Upper lobe of right lung (tissue), 1 donor: ENCODE results near the gene C1orf115. TPM values are rescaled to one million over a fixed set of nuclear protein-coding genes. Genes with fewer than 3 reads are reported as not detected.

Source experiments
- ATAC-seq: fragments of 200-7000 bp; cut with Tn5 transposase; one replicate; pipeline ENCODE4 v1.9.1; 2020; ENCODE audit warnings: mild to moderate bottlenecking, moderate library complexity
- DNase-seq: peaks from one replicate; pipeline ENCODE4 v3.0.0-alpha.2; 2020
- H3K27ac ChIP-seq: fragments of 200-600 bp; one replicate; pipeline ENCODE4 v1.8.0; 2022
- H3K27me3 ChIP-seq: fragments of 200-600 bp; one replicate; pipeline ENCODE4 v1.8.0; 2022; ENCODE audit warnings: mild to moderate bottlenecking
- H3K36me3 ChIP-seq: fragments of 200-600 bp; one replicate; pipeline ENCODE4 v1.8.0; 2022
- H3K4me1 ChIP-seq: fragments of 200-600 bp; one replicate; pipeline ENCODE4 v1.8.0; 2022
- H3K4me3 ChIP-seq: fragments of 200-600 bp; one replicate; pipeline ENCODE4 v1.8.0; 2022; ENCODE audit warnings: mild to moderate bottlenecking
- H3K9me3 ChIP-seq: fragments of 200-600 bp; one replicate; pipeline ENCODE4 v1.8.0; 2022
- intact Hi-C: fragments of 100-400 bp; cut with DNase I; formaldehyde crosslinking; loops from one replicate; pipeline ENCODE4 v1.11.0; 2022
- long read RNA-seq: library from polyadenylated mRNA; unstranded; transcript quantifications from one replicate; pipeline ENCODE4 v2.0.0, GENCODE V29; 2021
- total RNA-seq: library from RNA; stranded (reverse); fragmentation: NEBNext Ultra II Directional; extraction: Animal tissue kit (Norgen Biotek cat#: 25700); gene quantifications from one replicate; pipeline ENCODE4 v1.2.1, GENCODE V29; 2021
- TF ChIP-seq, protein P1 (sequence below): fragments of 200-600 bp; IDR thresholded peaks from one replicate; pipeline ENCODE4 v1.8.0; 2022; ENCODE audit warnings: antibody characterized with exemption
- donor health status: DM: no; HTN: yes; CAD: no; lungs with severe emphysema.

C1orf115 gene, protein sequence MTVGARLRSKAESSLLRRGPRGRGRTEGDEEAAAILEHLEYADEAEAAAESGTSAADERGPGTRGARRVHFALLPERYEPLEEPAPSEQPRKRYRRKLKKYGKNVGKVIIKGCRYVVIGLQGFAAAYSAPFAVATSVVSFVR
- total RNA-seq = 35.3 TPM
- long read RNA-seq, transcript C1orf115-201 (2 exons, 3,413 nt) = major isoform, 201 of 217 reads
- long read RNA-seq, partial matches to known transcripts = 16 of 217 reads
- long read RNA-seq, other reads (novel, unspliced or antisense) = 0 of 217 reads

DNA sequence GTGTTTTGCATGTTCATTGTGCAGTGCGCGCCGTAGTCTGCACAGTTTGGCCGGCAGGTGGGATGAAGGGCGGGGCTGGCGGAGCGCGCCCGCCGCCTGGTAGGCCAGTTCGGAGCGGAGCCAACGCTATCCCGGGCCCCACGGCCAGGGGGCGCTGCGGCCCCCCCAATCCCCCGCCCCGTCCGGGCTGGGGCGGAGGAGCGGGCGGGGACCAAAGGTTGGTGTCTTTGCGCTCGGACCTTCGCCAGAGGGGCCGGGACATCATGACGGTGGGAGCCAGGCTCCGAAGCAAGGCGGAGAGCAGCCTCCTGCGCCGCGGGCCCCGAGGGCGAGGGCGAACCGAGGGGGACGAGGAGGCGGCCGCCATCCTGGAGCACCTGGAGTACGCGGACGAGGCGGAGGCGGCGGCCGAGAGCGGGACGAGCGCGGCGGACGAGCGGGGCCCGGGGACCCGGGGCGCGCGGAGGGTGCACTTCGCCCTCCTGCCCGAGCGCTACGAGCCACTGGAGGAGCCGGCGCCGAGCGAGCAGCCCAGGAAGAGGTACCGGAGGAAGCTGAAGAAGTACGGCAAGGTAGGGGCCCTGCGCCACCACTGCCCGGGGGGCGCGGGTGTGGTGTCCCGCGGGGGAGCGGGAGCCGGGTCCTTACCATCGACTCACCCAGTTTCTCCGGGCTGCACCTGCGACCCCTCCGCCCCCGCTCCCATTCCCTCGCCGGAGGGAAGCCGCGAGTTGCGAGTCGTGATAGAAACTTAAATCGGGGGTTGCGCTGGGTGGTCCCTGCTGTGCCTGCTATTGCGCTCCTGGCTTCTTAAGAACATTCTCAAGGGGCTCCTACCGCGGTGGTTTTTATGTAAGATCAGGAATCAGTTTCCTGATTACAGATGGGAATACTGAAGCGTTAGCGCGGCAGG is at the start of gene C1orf115:
Gene C1orf115, plus strand, starts transcription at position 224 of the 913 bp plus-strand sequence. Its CDS starts 40 bp downstream, at position 264.
- Histone ChIP-seq H3K27me3 (no peaks in the 10 kb centered on the region), H3K4me3 (peak within 1 kb of the TSS; percentile 74), H3K27ac (peak within 1 kb of the TSS; percentile 77), H3K36me3 (no peaks in the 10 kb centered on the region), H3K9me3 (no peaks in the 10 kb centered on the region), H3K4me1 (peaks cover 13% of the 10 kb centered on the region)
- ATAC-seq = peak; percentile 99
- intact Hi-C loops = no loop called here
- TF ChIP-seq, protein P1, sequence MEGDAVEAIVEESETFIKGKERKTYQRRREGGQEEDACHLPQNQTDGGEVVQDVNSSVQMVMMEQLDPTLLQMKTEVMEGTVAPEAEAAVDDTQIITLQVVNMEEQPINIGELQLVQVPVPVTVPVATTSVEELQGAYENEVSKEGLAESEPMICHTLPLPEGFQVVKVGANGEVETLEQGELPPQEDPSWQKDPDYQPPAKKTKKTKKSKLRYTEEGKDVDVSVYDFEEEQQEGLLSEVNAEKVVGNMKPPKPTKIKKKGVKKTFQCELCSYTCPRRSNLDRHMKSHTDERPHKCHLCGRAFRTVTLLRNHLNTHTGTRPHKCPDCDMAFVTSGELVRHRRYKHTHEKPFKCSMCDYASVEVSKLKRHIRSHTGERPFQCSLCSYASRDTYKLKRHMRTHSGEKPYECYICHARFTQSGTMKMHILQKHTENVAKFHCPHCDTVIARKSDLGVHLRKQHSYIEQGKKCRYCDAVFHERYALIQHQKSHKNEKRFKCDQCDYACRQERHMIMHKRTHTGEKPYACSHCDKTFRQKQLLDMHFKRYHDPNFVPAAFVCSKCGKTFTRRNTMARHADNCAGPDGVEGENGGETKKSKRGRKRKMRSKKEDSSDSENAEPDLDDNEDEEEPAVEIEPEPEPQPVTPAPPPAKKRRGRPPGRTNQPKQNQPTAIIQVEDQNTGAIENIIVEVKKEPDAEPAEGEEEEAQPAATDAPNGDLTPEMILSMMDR = peak; percentile 98
- DNase-seq = peak; percentile 89

DNA sequence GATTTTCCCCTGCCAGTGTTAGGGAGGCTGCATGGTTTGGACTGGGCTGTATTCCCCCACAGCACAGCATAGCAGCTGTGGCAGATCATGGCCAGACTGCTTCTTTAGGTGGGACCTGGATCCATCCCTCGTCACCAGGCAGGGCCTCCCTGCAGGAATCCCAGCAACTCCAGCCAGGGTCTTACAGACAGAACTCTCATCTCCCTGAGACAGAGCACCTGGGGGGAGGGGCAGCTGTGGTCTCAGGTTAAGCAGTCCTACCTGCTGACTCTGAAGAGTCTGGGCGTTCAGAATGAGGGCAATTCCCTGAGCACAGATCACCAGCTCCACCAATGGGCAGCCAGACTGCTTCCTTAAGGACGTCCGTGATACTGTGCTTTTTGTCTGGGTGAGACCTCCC is 47.9 kb upstream of the C1orf115 start:
- intact Hi-C loops = no loop called here
- TF ChIP-seq, protein P1 = no peak
- Histone ChIP-seq H3K9me3 (no peaks in the 10 kb centered on the region), H3K4me1 (no peaks in the 10 kb centered on the region), H3K36me3 (no peaks in the 10 kb centered on the region), H3K4me3 (no peak overlapping the region), H3K27me3 (no peaks in the 10 kb centered on the region), H3K27ac (no peak overlapping the region)
- DNase-seq (no peak), ATAC-seq (no peak)

DNA sequence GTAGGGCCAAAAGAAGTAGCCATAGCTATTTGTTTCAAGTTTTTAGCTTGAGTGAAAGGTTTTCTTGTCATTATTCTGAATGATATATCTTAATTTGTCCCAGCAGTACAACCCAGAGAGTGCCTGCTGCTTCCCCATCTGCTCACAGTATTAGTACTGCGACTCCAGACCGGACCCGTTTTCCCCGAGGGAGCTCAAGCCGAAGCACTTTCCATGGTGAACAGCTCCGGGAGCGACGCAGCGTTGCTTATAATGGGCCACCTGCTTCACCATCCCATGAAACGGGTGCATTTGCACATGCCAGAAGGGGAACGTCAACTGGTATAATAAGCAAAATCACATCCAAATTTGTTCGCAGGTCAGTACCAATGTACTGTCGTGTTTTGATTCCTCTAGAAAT is 37.2 kb upstream of the C1orf115 start:
- Histone ChIP-seq H3K27ac (no peak overlapping the region), H3K36me3 (no peaks in the 10 kb centered on the region), H3K4me1 (no peaks in the 10 kb centered on the region), H3K4me3 (no peak overlapping the region), H3K9me3 (no peaks in the 10 kb centered on the region), H3K27me3 (no peaks in the 10 kb centered on the region)
- TF ChIP-seq, protein P1 = no peak
- DNase-seq = no peak
- ATAC-seq = no peak
- intact Hi-C loops = no loop called here

DNA sequence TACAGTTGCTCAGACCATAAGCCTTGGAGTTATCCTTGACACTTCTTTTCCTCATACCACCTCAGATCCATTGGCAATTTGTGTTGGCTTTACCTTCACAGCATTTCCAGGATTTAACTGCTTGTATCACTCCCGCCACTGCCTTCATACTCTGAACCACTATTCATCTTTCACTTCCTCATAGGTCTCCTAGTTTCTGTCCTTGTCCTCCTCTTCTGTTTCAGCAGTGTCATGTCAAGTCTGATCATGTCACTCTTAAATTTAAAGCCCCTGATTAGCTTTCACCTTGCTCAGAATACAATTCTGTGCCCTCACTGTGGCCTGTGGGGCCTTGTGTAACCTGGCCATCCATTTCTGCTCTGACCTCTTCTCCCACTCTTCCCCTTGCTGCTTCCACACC is 34.7 kb upstream of the C1orf115 start:
- Histone ChIP-seq H3K4me3 (no peak overlapping the region), H3K36me3 (no peaks in the 10 kb centered on the region), H3K27me3 (no peaks in the 10 kb centered on the region), H3K9me3 (no peaks in the 10 kb centered on the region), H3K27ac (no peak overlapping the region), H3K4me1 (no peaks in the 10 kb centered on the region)
- no peak for DNase-seq
- intact Hi-C loops = no loop called here
- TF ChIP-seq, protein P1 = no peak
- ATAC-seq = no peak

DNA sequence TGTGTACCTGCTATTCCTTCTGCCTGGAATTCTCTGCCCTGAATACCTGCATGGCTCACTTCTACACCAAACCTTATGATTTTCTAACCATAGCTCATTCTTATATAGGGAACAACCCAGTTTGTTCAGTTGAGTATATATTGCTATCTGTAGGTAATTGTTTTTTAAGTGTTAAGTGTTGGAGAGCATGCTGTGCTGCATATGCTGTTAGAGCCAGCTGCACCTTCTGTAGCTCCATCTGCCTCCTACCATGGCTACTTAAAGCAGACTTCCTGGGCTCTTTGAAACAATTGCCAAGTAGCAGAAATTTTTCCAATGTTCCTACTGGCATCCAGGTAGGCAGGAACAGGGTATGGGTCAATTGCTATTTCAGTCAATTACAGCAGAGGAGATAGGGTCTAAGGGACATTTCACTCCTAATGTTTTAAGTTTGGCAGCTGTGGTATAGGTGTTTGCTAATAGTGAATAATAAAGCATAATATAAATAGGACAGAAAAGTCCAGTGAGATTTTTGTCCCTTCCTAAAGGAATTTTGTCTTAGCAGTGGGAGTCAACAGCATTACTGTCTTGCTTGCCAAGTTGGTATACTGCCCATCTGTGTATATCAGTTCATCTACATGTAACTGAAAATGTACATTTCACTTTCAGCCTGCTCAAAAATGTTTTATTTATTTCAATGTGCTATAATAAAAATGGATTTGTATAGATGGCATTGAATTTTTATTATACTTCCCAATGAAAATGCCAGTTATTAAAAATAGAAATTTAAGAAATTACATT is 34.0 kb upstream of the C1orf115 start:
- Histone ChIP-seq H3K36me3 (no peaks in the 10 kb centered on the region), H3K27ac (no peak overlapping the region), H3K27me3 (no peaks in the 10 kb centered on the region), H3K4me3 (no peak overlapping the region), H3K4me1 (no peaks in the 10 kb centered on the region), H3K9me3 (no peaks in the 10 kb centered on the region)
- TF ChIP-seq, protein P1 = no peak
- intact Hi-C loops = no loop called here
- DNase-seq = no peak
- ATAC-seq = no peak
